Measurements from ENCODE around the gene PREPL.
"Not testable (repeated sequence)": the region's sequence is repeated elsewhere in the genome, so short reads cannot be mapped to it uniquely, and the experiment has no call there.

Gene PREPL

GRCh38 chr2:44347526-44347925, 13.8 kb downstream of the PREPL start:
- DNase-seq, result peak; percentile 40

- DNase-seq, result peak; percentile 35
These were observed 18.4 kb downstream of the PREPL start for GRCh38 chr2:44342854-44343253.

- no peak for DNase-seq
These were observed 25.3 kb downstream of the PREPL start for GRCh38 chr2:44335806-44336538.

GRCh38 chr2:44333994-44334393, 27.3 kb downstream of the PREPL start:
- no peak for DNase-seq

GRCh38 chr2:44330801-44331200, 30.5 kb downstream of the PREPL start:
- DNase-seq, result no peak

GRCh38 chr2:44329343-44329742, 32.0 kb downstream of the PREPL start:
- no peak for DNase-seq

- DNase-seq, result no peak
These were observed 32.5 kb downstream of the PREPL start for GRCh38 chr2:44328750-44329149.

- no peak for DNase-seq
These were observed 34.6 kb downstream of the PREPL start for GRCh38 chr2:44326548-44327264.

- no peak for DNase-seq
These were observed 35.4 kb downstream of the PREPL start for GRCh38 chr2:44325897-44326296.

- no peak for DNase-seq
These were observed 36.3 kb downstream of the PREPL start for GRCh38 chr2:44324971-44325426.

GRCh38 chr2:44321360-44321759, 39.9 kb downstream of the PREPL start:
- no peak for DNase-seq

GRCh38 chr2:44320832-44321231, 40.5 kb downstream of the PREPL start:
- no peak for DNase-seq

GRCh38 chr2:44315945-44316344, 45.3 kb downstream of the PREPL start:
- no peak for DNase-seq

- no peak for DNase-seq
These were observed 46.9 kb downstream of the PREPL start for GRCh38 chr2:44314362-44314761.

- no peak for DNase-seq
These were observed 51.0 kb downstream of the PREPL start for GRCh38 chr2:44310287-44310686.

- DNase-seq, result no peak
These were observed 55.4 kb downstream of the PREPL start for GRCh38 chr2:44305882-44306281.

- no peak for DNase-seq
These were observed 57.0 kb downstream of the PREPL start for GRCh38 chr2:44304258-44304657.

GRCh38 chr2:44303766-44304165, 57.5 kb downstream of the PREPL start:
- DNase-seq, result not testable (repeated sequence)

GRCh38 chr2:44301111-44301510, 60.2 kb downstream of the PREPL start:
- no peak for DNase-seq

GRCh38 chr2:44299635-44300034, 61.7 kb downstream of the PREPL start:
- no peak for DNase-seq

GRCh38 chr2:44297431-44297830, 63.9 kb downstream of the PREPL start:
- no peak for DNase-seq

GRCh38 chr2:44296653-44297052, 64.6 kb downstream of the PREPL start:
- DNase-seq, result no peak

GRCh38 chr2:44295633-44296359, 65.5 kb downstream of the PREPL start:
- no peak for DNase-seq

GRCh38 chr2:44295113-44295512, 66.2 kb downstream of the PREPL start:
- no peak for DNase-seq
